Naive thymus-derived CD4-positive, alpha-beta T cell (primary cell): Measurements from ENCODE around the gene ABHD2. TPM values are rescaled to one million over a fixed set of nuclear protein-coding genes. Genes with fewer than 3 reads are reported as not detected.
"Not testable (repeated sequence)": the region's sequence is repeated elsewhere in the genome, so short reads cannot be mapped to it uniquely, and the experiment has no call there.

Experiments used
- ATAC-seq: fragments of 150-1000 bp; cut with Tn5 transposase; 2 replicates; pipeline ENCODE4 v1.10.0; 2021; ENCODE audit warnings: mild to moderate bottlenecking, moderate library complexity
- CTCF ChIA-PET: fragments of 350-600 bp; sonication (Branson Sonifier 250); formaldehyde crosslinking; loops from one replicate; lab custom pipeline; 2021; ENCODE audit warnings: antibody characterized with exemption; lab: Charles Lee
- POLR2A ChIA-PET: fragments of 350-600 bp; sonication (Branson Sonifier 250); formaldehyde crosslinking; loops from one replicate; lab custom pipeline; 2021; ENCODE audit warnings: antibody characterized with exemption, inconsistent platforms; lab: Charles Lee
- DNase-seq, 9 donors: peaks; one replicate each; pipeline versions ENCODE4 v3.0.0 to v3.0.0-alpha.2; 2020 to 2022; ENCODE audit warnings: mixed read lengths in 1 of 9
- H3K27ac ChIP-seq: one replicate; pipeline ENCODE4 v1.7.0; 2013; ENCODE audit warnings: mild to moderate bottlenecking, low read depth, low read length, moderate library complexity
- H3K27me3 ChIP-seq, 2 donors: one replicate each; pipeline ENCODE4 v1.7.0; 2013; ENCODE audit warnings: low read length in 2 of 2, mild to moderate bottlenecking in 2 of 2, moderate library complexity in 2 of 2; ENCODE audit not compliant: control insufficient read depth in 2 of 2, insufficient read depth in 2 of 2
- H3K36me3 ChIP-seq, 3 experiments: 1 replicate in 2 of 3; 2 replicates in 1 of 3; pipeline ENCODE4 v1.7.0; 2013; ENCODE audit warnings: low read length in 3 of 3, mild to moderate bottlenecking in 3 of 3, moderate library complexity in 1 of 3; ENCODE audit not compliant: insufficient read depth in 3 of 3, control insufficient read depth in 2 of 3
- H3K4me1 ChIP-seq, 2 donors: one replicate each; pipeline ENCODE4 v1.7.0; 2013; ENCODE audit warnings: low read length in 2 of 2, mild to moderate bottlenecking in 2 of 2, moderate library complexity in 1 of 2; ENCODE audit not compliant: control insufficient read depth in 2 of 2, insufficient read depth in 2 of 2
- H3K4me3 ChIP-seq: 2 replicates; pipeline ENCODE4 v1.7.0; 2013; ENCODE audit warnings: mild to moderate bottlenecking, low read length
- H3K9me3 ChIP-seq, 3 experiments: 1 replicate in 2 of 3; 2 replicates in 1 of 3; pipeline ENCODE4 v1.7.0; 2013; ENCODE audit warnings: low read length in 3 of 3; ENCODE audit not compliant: control insufficient read depth in 2 of 3
- H3K27ac Mint-ChIP-seq, 9 donors: one replicate each; pipeline ENCODE4 v1.8.0; 2020 to 2022; ENCODE audit warnings: mixed read lengths in 9 of 9, mild to moderate bottlenecking in 8 of 9, moderate library complexity in 5 of 9, inconsistent platforms in 2 of 9
- H3K27me3 Mint-ChIP-seq, 5 donors: one replicate each; pipeline ENCODE4 v1.8.0; 2021 to 2022; ENCODE audit warnings: mixed read lengths in 5 of 5, mild to moderate bottlenecking in 1 of 5
- H3K36me3 Mint-ChIP-seq, 5 donors: one replicate each; pipeline ENCODE4 v1.8.0; 2020 to 2022; ENCODE audit warnings: mixed read lengths in 5 of 5, mild to moderate bottlenecking in 3 of 5, inconsistent platforms in 1 of 5
- H3K4me1 Mint-ChIP-seq, 7 donors: one replicate each; pipeline ENCODE4 v1.8.0; 2020 to 2022; ENCODE audit warnings: mixed read lengths in 7 of 7, mild to moderate bottlenecking in 3 of 7, inconsistent platforms in 1 of 7
- H3K4me3 Mint-ChIP-seq, 10 donors: one replicate each; pipeline ENCODE4 v1.8.0; 2020 to 2022; ENCODE audit warnings: mild to moderate bottlenecking in 10 of 10, mixed read lengths in 10 of 10, moderate library complexity in 6 of 10, inconsistent platforms in 2 of 10
- H3K9me3 Mint-ChIP-seq, 11 donors: one replicate each; pipeline ENCODE4 v1.8.0; 2020 to 2022; ENCODE audit warnings: mixed read lengths in 11 of 11, mild to moderate bottlenecking in 4 of 11, inconsistent platforms in 1 of 11, moderate library complexity in 1 of 11
- intact Hi-C, 2 donors: fragments of 100-400 bp; cut with micrococcal nuclease; formaldehyde crosslinking; loops; one replicate each; pipeline ENCODE4 v1.15.1; 2023
- polyA plus RNA-seq, 2 donors: library from polyadenylated mRNA; unstranded; fragments of 300-500 nt; fragmentation: Illumina TruSeq; gene quantifications; one replicate each; pipeline ENCODE4 v1.2.3, GENCODE V29; 2021
- total RNA-seq, 6 experiments: library from RNA in 5 of 6; stranded (reverse) in 5 of 6; gene quantifications; 1 replicate in 5 of 6; 2 replicates in 1 of 6; pipeline ENCODE4 v1.2.3 and lab custom pipeline; 2021 to 2026

The ABHD2 gene
- total and polyA plus RNA-seq, 7 experiments from 2014 or later = 19.4 to 85.0 (median 63.6) TPM

DNA sequence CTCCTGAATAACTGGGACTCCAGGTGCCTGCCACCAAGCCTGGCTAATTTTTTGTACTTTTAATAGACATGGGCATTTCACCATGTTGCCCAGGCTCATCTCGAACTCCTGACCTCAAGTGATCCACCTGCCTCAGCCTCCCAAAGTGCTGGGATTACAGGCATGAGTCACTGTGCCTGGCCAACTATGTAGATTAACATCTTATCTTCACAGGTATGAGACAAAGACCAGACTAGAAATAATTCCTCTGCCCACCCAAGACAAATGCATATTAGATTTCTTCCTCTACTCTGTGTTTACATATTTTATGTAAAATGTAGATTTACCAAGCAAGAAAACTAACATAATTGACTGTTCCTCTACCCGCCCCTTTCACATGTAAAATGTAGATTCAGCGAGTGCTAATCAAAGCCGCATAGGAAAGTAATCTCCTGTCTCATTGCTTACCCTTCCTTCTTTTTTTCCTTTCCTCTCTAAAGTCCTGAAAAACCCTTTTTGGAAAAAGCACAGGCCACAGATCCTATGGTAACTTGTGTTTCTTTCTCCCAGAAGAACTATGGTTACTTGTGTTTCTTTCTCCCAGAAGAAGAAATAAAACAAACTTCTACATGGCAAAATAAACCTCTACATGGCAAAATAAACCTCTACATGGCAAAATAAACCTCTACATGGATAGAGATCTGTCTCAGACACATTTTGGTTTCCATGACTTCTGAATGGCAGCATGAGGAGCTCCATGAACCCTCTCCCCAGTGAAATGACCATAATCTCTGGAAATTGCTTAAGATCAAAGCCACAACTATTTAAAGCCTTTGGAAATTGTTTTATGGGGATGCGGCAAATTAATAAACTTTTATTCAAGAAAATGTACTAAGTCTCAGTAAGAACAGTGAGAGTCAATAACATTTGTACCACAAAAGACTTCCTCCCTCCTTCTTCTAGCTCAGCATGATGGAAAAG is 9.1 kb upstream of the ABHD2 start:
- no peak overlapping the region for H3K4me3 ChIP-seq
- Mint-ChIP-seq H3K4me3 (no peak overlapping the region), H3K4me1 (peaks cover 0 to 11% (median 0%) of the 10 kb centered on the region in 7 donors), H3K27me3 (peaks cover 0 to 7% (median 0%) of the 10 kb centered on the region in 5 donors), H3K36me3 (no peaks in the 10 kb centered on the region), H3K9me3 (peaks cover 0 to 7% (median 0%) of the 10 kb centered on the region in 11 donors), H3K27ac (no peak overlapping the region)
- H3K4me1 ChIP-seq = no peaks in the 10 kb centered on the region
- no peak for ATAC-seq
- ChIA-PET CTCF (interaction anchor here (0.6 to 0.7 kb wide), 2 partner anchors 9 to 36 kb away, joined by 3 read pairs; partner anchors contain the start of gene ABHD2), POLR2A (interaction anchor here (1.8 kb wide), 1 partner anchor 9 kb away, joined by 7 read pairs; the partner anchor contains the start of gene ABHD2)
- no peaks in the 10 kb centered on the region for H3K9me3 ChIP-seq
- intact Hi-C loops = no loop called here
- no peaks in the 10 kb centered on the region for H3K27me3 ChIP-seq
- DNase-seq = no peak
- H3K36me3 ChIP-seq = no peaks in the 10 kb centered on the region
- H3K27ac ChIP-seq = no peak overlapping the region

DNA sequence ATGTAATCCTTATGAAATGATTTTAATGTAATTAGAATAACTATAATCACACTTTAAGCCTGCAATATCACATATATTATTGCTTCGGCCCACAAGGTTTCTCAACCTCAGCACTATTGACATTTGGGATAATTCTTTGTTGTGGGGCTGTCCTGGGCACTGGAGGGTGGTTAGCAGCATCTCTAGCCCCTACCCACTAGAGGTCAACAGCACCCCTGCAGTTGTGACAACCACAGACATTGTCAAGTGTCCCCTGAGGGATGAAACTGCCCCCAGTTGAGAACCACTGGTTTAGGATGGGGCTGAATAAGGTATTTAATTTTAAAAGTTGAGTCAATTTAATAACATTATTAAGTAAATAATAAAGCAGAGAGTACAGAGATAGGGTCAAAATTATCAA is 6.4 kb upstream of the ABHD2 start:
- H3K36me3 ChIP-seq = no peaks in the 10 kb centered on the region
- no peaks in the 10 kb centered on the region for H3K4me1 ChIP-seq
- no peak for ATAC-seq
- Mint-ChIP-seq H3K9me3 (peaks cover 0 to 3% (median 0%) of the 10 kb centered on the region in 11 donors), H3K27me3 (peaks cover 0 to 7% (median 0%) of the 10 kb centered on the region in 5 donors), H3K4me3 (no peak overlapping the region), H3K36me3 (no peaks in the 10 kb centered on the region), H3K27ac (no peak overlapping the region), H3K4me1 (peaks cover 0 to 4% (median 0%) of the 10 kb centered on the region in 7 donors)
- H3K9me3 ChIP-seq = no peaks in the 10 kb centered on the region
- ChIA-PET CTCF (no interaction called here), POLR2A (no interaction called here)
- DNase-seq = no peak
- no peak overlapping the region for H3K4me3 ChIP-seq
- intact Hi-C loops = loop anchor here in 1 of 2 donors (10.0 kb wide), 1 partner anchor 253 kb away; the partner anchor contains the start of gene POLG
- no peak overlapping the region for H3K27ac ChIP-seq
- no peaks in the 10 kb centered on the region for H3K27me3 ChIP-seq

DNA sequence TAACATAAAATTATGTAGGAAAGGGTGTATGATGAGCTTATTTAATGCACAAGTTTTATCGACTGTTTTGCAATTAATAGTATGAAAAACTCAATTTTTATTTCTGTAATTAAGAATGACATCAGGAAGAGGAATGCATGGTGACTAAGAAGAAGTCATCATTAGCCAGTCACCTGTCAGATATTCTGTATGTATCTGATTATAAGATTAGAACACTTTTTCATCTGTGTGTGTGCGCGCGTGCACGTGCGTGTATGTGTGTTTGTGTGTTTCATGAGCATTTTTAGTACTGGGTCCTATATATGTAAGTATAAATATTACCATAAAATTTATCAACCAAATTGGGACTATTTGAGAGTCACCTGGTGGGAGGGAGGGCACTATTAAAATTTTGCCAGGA is 5.0 kb upstream of the ABHD2 start:
- Histone ChIP-seq H3K4me1 (peaks cover 7 to 8% of the 10 kb centered on the region in 2 donors), H3K9me3 (no peaks in the 10 kb centered on the region), H3K36me3 (peaks cover 0 to under 1% (median 0%) of the 10 kb centered on the region in 3 experiments), H3K27ac (no peak overlapping the region), H3K27me3 (no peaks in the 10 kb centered on the region), H3K4me3 (no peak overlapping the region)
- Mint-ChIP-seq H3K27me3 (peaks cover 0 to 7% (median 0%) of the 10 kb centered on the region in 5 donors), H3K27ac (no peak overlapping the region), H3K36me3 (no peaks in the 10 kb centered on the region), H3K4me1 (peaks cover 0 to 5% (median 0%) of the 10 kb centered on the region in 7 donors), H3K4me3 (no peak overlapping the region), H3K9me3 (peaks cover 0 to 3% (median 0%) of the 10 kb centered on the region in 11 donors)
- intact Hi-C loops = loop anchor here in 1 of 2 donors (10.0 kb wide), 1 partner anchor 252 kb away; the partner anchor contains the start of gene POLG
- ChIA-PET POLR2A (interaction anchor here (0.7 to 1.3 kb wide), 4 partner anchors 12 to 550 kb away, joined by 3 read pairs; no protein-coding TSS in a partner anchor), CTCF (no interaction called here)
- DNase-seq = no peak
- no peak for ATAC-seq

DNA sequence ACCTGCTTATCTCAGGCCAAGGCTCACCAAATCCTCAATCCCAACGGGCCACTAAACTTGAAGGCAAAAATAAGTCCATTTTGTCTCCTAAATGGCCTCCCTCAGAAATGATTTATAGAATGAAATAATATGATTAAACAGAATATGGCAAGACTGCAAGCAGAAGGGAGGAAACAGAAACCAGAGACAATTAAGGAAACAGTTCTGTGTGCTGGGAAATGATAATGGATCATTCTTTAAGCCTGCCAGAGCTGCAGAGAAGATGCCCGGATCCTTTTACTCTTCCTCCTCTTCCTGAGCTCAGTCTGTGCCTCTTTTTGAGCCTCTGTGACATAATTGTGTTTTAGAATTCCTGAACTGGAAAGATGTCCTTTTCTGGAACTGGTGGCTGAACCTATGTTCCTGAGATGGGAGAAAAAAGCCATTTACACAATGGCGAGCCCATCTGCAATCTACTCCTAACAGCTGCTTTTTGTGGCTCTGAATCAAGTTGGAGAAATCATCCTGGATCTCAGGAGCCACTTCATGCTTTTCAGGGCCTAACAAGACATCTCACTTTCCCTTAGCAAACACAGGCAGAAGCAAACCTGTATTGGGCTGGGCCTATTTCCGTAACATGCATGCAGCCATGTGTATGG is 2.8 kb upstream of the ABHD2 start:
- no peaks in the 10 kb centered on the region for H3K9me3 Mint-ChIP-seq
- H3K9me3 ChIP-seq = no peaks in the 10 kb centered on the region
- no peaks in the 10 kb centered on the region for H3K36me3 Mint-ChIP-seq
- H3K27ac ChIP-seq = no peak overlapping the region
- peaks cover 17 to 19% of the 10 kb centered on the region in 2 donors for H3K4me1 ChIP-seq
- H3K4me3 ChIP-seq = no peak overlapping the region
- CTCF ChIA-PET = no interaction called here
- H3K4me1 Mint-ChIP-seq = peaks cover 14 to 19% (median 14%) of the 10 kb centered on the region in 7 donors
- H3K27me3 Mint-ChIP-seq = peaks cover 0 to under 1% (median 0%) of the 10 kb centered on the region in 5 donors
- POLR2A ChIA-PET = interaction anchor here (0.7 kb wide), 1 partner anchor 49 kb away, joined by 4 read pairs; no protein-coding TSS in a partner anchor
- DNase-seq (no peak), ATAC-seq (no peak)
- intact Hi-C loops = loop anchor here in 1 of 2 donors (5.0 to 10.0 kb wide), 4 partner anchors 42 to 618 kb away; partner anchors contain the start of genes AEN, MRPL46, MRPS11 and POLG
- H3K36me3 ChIP-seq = peaks cover 0 to 4% (median 0%) of the 10 kb centered on the region in 3 experiments
- H3K27me3 ChIP-seq = no peaks in the 10 kb centered on the region
- no peak overlapping the region for H3K27ac Mint-ChIP-seq
- no peak overlapping the region for H3K4me3 Mint-ChIP-seq

DNA sequence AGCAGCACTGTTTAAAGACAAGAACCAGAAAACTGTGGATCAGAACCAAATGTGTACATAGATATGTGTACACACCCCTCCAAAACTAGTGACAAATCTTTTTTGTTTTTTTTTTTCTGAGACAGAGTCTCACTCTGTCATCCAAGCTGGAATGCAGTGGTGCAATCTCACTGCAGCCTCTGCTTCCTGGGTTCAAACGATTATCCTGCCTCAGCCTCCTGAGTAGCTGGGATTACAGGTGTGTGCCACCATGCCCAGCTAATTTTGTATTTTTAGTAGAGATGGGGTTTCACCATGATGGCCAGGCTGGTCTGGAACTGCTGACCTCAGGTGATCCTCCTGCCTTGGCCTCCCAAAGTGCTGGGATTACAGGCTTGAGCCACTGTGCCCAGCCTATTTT is 2.3 kb upstream of the ABHD2 start:
- POLR2A ChIA-PET = interaction anchor here (0.7 to 1.1 kb wide), 2 partner anchors 37 to 61 kb away, joined by 3 to 7 read pairs; no protein-coding TSS in a partner anchor

DNA sequence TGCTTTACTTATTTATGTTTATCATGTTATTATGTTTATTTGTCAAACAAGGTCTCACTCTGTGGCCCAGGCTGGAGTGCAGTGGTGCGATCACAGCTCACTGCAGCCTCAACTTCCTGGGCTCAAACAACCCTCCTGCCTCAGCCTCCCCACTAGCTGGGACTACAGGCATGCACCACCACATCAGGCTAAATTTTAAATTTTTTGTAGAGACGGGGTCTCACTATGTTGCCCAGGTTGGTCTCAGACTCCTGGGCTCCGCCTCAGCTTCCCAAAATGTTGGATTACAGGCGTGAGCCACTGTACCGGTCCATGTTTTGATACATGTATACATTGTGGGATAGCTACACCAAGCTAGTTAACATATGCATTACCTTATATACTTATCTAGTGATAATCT is 1.9 kb upstream of the ABHD2 start:
- not testable (repeated sequence) for H3K4me3 ChIP-seq, H3K27ac ChIP-seq, H3K36me3 ChIP-seq, H3K27ac Mint-ChIP-seq, DNase-seq, H3K4me3 Mint-ChIP-seq, H3K36me3 Mint-ChIP-seq, H3K27me3 ChIP-seq, ATAC-seq, H3K27me3 Mint-ChIP-seq, H3K9me3 Mint-ChIP-seq, H3K9me3 ChIP-seq
- ChIA-PET POLR2A (interaction anchor here (0.7 to 1.1 kb wide), 2 partner anchors 37 to 61 kb away, joined by 3 to 7 read pairs; no protein-coding TSS in a partner anchor), CTCF (interaction anchor here (1.3 kb wide), 1 partner anchor 42 kb away, joined by 3 read pairs; no protein-coding TSS in a partner anchor)
- peaks cover 22 to 29% (median 24%) of the 10 kb centered on the region in 7 donors for H3K4me1 Mint-ChIP-seq
- peaks cover 18 to 23% of the 10 kb centered on the region in 2 donors for H3K4me1 ChIP-seq
- intact Hi-C loops = loop anchor here in 1 of 2 donors (5.0 to 10.0 kb wide), 4 partner anchors 41 to 619 kb away; partner anchors contain the start of genes AEN, MRPL46, MRPS11 and POLG

More for the DNA sequence above, 2.3 kb upstream of the ABHD2 start:
- not testable (repeated sequence) for H3K27ac ChIP-seq, H3K27ac Mint-ChIP-seq, H3K36me3 Mint-ChIP-seq, H3K4me3 Mint-ChIP-seq, H3K9me3 Mint-ChIP-seq, H3K27me3 ChIP-seq, DNase-seq, H3K27me3 Mint-ChIP-seq, H3K9me3 ChIP-seq, ATAC-seq, H3K36me3 ChIP-seq, H3K4me3 ChIP-seq
- H3K4me1 Mint-ChIP-seq = peaks cover 18 to 24% (median 19%) of the 10 kb centered on the region in 7 donors
- H3K4me1 ChIP-seq = peaks cover 17 to 23% of the 10 kb centered on the region in 2 donors
- intact Hi-C loops = loop anchor here in 1 of 2 donors (5.0 to 10.0 kb wide), 4 partner anchors 41 to 619 kb away; partner anchors contain the start of genes AEN, MRPL46, MRPS11 and POLG
- CTCF ChIA-PET = interaction anchor here (1.3 kb wide), 1 partner anchor 42 kb away, joined by 3 read pairs; no protein-coding TSS in a partner anchor
